Calu3 (cell line): ENCODE data around the gene PLCG1. TPM values are rescaled to one million over a fixed set of nuclear protein-coding genes. Genes with fewer than 3 reads are reported as not detected.

Source experiments
- BruUV-seq: library from RNA; stranded (reverse); fragments of 400-500 nt; replicated peaks from 2 replicates; lab custom pipeline; 2021; lab: Mats Ljungman, UMichigan
- CTCF ChIA-PET: fragments of 300-600 bp; sonication (Branson Sonifier 250); formaldehyde crosslinking; loops from one replicate; lab custom pipeline; 2022; ENCODE audit warnings: antibody characterized with exemption; lab: Charles Lee
- DNase-seq: peaks from one replicate; pipeline ENCODE4 v3.0.0; 2022
- H3K27ac Mint-ChIP-seq: one replicate; pipeline ENCODE4 v1.8.0; 2022; ENCODE audit warnings: mixed read lengths; ENCODE audit not compliant: unreplicated experiment
- H3K27me3 Mint-ChIP-seq: one replicate; pipeline ENCODE4 v1.8.0; 2022; ENCODE audit warnings: mixed read lengths; ENCODE audit not compliant: unreplicated experiment
- H3K36me3 Mint-ChIP-seq: one replicate; pipeline ENCODE4 v1.8.0; 2022; ENCODE audit warnings: mild to moderate bottlenecking, moderate library complexity, mixed read lengths; ENCODE audit not compliant: insufficient read depth, unreplicated experiment
- H3K4me1 Mint-ChIP-seq: one replicate; pipeline ENCODE4 v1.8.0; 2022; ENCODE audit warnings: mild to moderate bottlenecking, low read depth, mixed read lengths; ENCODE audit not compliant: unreplicated experiment
- H3K4me3 Mint-ChIP-seq: one replicate; pipeline ENCODE4 v1.8.0; 2022; ENCODE audit warnings: mild to moderate bottlenecking, low read depth, moderate library complexity, mixed read lengths; ENCODE audit not compliant: unreplicated experiment
- H3K9me3 Mint-ChIP-seq: one replicate; pipeline ENCODE4 v1.8.0; 2022; ENCODE audit warnings: low read depth, mixed read lengths; ENCODE audit not compliant: unreplicated experiment
- CTCF ChIP-seq: fragments of 200-600 bp; IDR thresholded peaks from one replicate; pipeline ENCODE4 v1.8.0; 2022; ENCODE audit warnings: antibody characterized with exemption; ENCODE audit not compliant: unreplicated experiment
- intact Hi-C: fragments of 100-400 bp; cut with micrococcal nuclease; formaldehyde crosslinking; loops from one replicate; pipeline ENCODE4 v1.10.0; 2022; ENCODE audit not compliant: unreplicated experiment
- total RNA-seq: library from RNA; stranded (reverse); gene quantifications from 2 replicates; pipeline ENCODE4 v1.2.3, GENCODE V29; 2022

The PLCG1 gene
- total RNA-seq, 1 experiment from 2014 or later, result 127 TPM

- no peak for DNase-seq
- Mint-ChIP-seq H3K4me1 (no peaks in the 10 kb centered on the region), H3K4me3 (no peak overlapping the region), H3K9me3 (no peaks in the 10 kb centered on the region), H3K27me3 (no peaks in the 10 kb centered on the region), H3K27ac (no peak overlapping the region), H3K36me3 (peaks cover 24% of the 10 kb centered on the region)
- no peak for TF ChIP-seq CTCF
- CTCF ChIA-PET, result interaction anchor here (1.1 to 2.3 kb wide), 2 partner anchors 157 to 169 kb away, joined by 3 to 99 read pairs; partner anchors contain the start of gene LPIN3
- intact Hi-C loops, result no loop called here
- BruUV-seq, result no TSS peak
Observed at GRCh38 chr20:41171736-41172295, 34.5 kb downstream of the PLCG1 start.

- Mint-ChIP-seq H3K4me3 (no peak overlapping the region), H3K27ac (no peak overlapping the region), H3K27me3 (no peaks in the 10 kb centered on the region), H3K4me1 (no peaks in the 10 kb centered on the region), H3K9me3 (no peaks in the 10 kb centered on the region), H3K36me3 (peaks cover 24% of the 10 kb centered on the region)
- DNase-seq, result no peak
- intact Hi-C loops, result loop anchor here (1.0 kb wide), 4 partner anchors 37 to 239 kb away; partner anchors contain the start of gene LPIN3
- no peak for TF ChIP-seq CTCF
- BruUV-seq, result no TSS peak
- CTCF ChIA-PET, result interaction anchor here (0.6 to 2.3 kb wide), 9 partner anchors 37 to 238 kb away, joined by 3 to 99 read pairs (median 4); partner anchors contain the start of genes LPIN3 and ZHX3
Observed at GRCh38 chr20:41172296-41173140, 35.2 kb downstream of the PLCG1 start.

GRCh38 chr20:41173161-41173721 lies 35.9 kb downstream of the PLCG1 start:
- no TSS peak for BruUV-seq
- H3K4me3 Mint-ChIP-seq, result no peak overlapping the region
- H3K27me3 Mint-ChIP-seq, result no peaks in the 10 kb centered on the region
- intact Hi-C loops, result loop anchor here (1.0 kb wide), 4 partner anchors 38 to 238 kb away; partner anchors contain the start of gene LPIN3
- peaks cover 24% of the 10 kb centered on the region for H3K36me3 Mint-ChIP-seq
- H3K9me3 Mint-ChIP-seq, result no peaks in the 10 kb centered on the region
- peak; percentile 96 for TF ChIP-seq CTCF
- CTCF ChIA-PET, result interaction anchor here (0.6 to 2.3 kb wide), 9 partner anchors 38 to 238 kb away, joined by 3 to 99 read pairs (median 4); partner anchors contain the start of genes LPIN3 and ZHX3
- DNase-seq, result peak; percentile 92
- no peaks in the 10 kb centered on the region for H3K4me1 Mint-ChIP-seq
- no peak overlapping the region for H3K27ac Mint-ChIP-seq

- BruUV-seq, result no TSS peak
- no peaks in the 10 kb centered on the region for H3K4me1 Mint-ChIP-seq
- no peaks in the 10 kb centered on the region for H3K9me3 Mint-ChIP-seq
- no peak overlapping the region for H3K27ac Mint-ChIP-seq
- no peak for DNase-seq
- H3K4me3 Mint-ChIP-seq, result no peak overlapping the region
- H3K36me3 Mint-ChIP-seq, result peaks cover 22% of the 10 kb centered on the region
- CTCF ChIA-PET, result interaction anchor here (2.3 kb wide), 1 partner anchor 166 kb away, joined by 99 read pairs; the partner anchor contains the start of gene LPIN3
- no peaks in the 10 kb centered on the region for H3K27me3 Mint-ChIP-seq
- intact Hi-C loops, result loop anchor here (1.0 kb wide), 4 partner anchors 39 to 237 kb away; partner anchors contain the start of gene LPIN3
- TF ChIP-seq CTCF, result no peak
Observed at GRCh38 chr20:41173791-41174341, 36.5 kb downstream of the PLCG1 start.
